CD14-positive monocyte (primary cell): ENCODE data around the gene CXCR3. TPM values are rescaled to one million over a fixed set of nuclear protein-coding genes. Genes with fewer than 3 reads are reported as not detected.

Experiments used
- DNase-seq, 3 donors: peaks; one replicate each; pipeline ENCODE4 v3.0.0-alpha.2; 2011 to 2022
- H2AFZ ChIP-seq: 2 replicates; pipeline ENCODE4 v1.6.0; 2012; ENCODE audit warnings: mild to moderate bottlenecking, low read depth, low read length, inconsistent platforms; ENCODE audit not compliant: insufficient read depth, poor library complexity, severe bottlenecking
- H3K27ac ChIP-seq, 2 donors: 1 replicate in 1 of 2; 2 replicates in 1 of 2; pipeline ENCODE4 v1.5.1; 2012 to 2013; ENCODE audit warnings: low read length in 2 of 2, control low read depth in 1 of 2, inconsistent platforms in 1 of 2, low read depth in 1 of 2, mild to moderate bottlenecking in 1 of 2
- H3K27me3 ChIP-seq, 2 donors: one replicate each; pipeline versions ENCODE4 v1.6.0 to v1.6.1; 2011 to 2013; ENCODE audit warnings: low read length in 2 of 2; ENCODE audit not compliant: control insufficient read depth in 2 of 2, insufficient read depth in 2 of 2
- H3K36me3 ChIP-seq, 2 donors: replicated peaks in 1 of 2; 1 replicate in 1 of 2; 2 replicates in 1 of 2; pipeline versions ENCODE4 v1.5.1 to v1.6.1; 2012 to 2013; ENCODE audit warnings: low read length in 2 of 2, control low read depth in 1 of 2, inconsistent platforms in 1 of 2, mild to moderate bottlenecking in 1 of 2; ENCODE audit not compliant: insufficient read depth in 2 of 2, control insufficient read depth in 1 of 2
- H3K4me1 ChIP-seq, 2 donors: 1 replicate in 1 of 2; 2 replicates in 1 of 2; pipeline versions ENCODE4 v1.5.1 to v1.6.1; 2012 to 2013; ENCODE audit warnings: low read length in 2 of 2, control low read depth in 1 of 2, inconsistent platforms in 1 of 2, mild to moderate bottlenecking in 1 of 2, moderate library complexity in 1 of 2; ENCODE audit not compliant: insufficient read depth in 2 of 2, control insufficient read depth in 1 of 2
- H3K4me2 ChIP-seq: replicated peaks from 2 replicates; pipeline ENCODE3; 2012; ENCODE audit warnings: low read length, moderate library complexity, mild to moderate bottlenecking; ENCODE audit not compliant: poor library complexity, severe bottlenecking; ENCODE audit errors: extremely low read depth
- H3K4me3 ChIP-seq, 3 experiments: fragments of 200-600 bp in 1 of 3; sonication (generic) in 1 of 3; replicated peaks in 1 of 3; 1 replicate in 2 of 3; 2 replicates in 1 of 3; pipeline ENCODE4 v1.5.1; 2011 to 2013; ENCODE audit warnings: low read length in 3 of 3, mild to moderate bottlenecking in 3 of 3, control low read depth in 2 of 3, low read depth in 2 of 3, inconsistent platforms in 1 of 3, moderate library complexity in 1 of 3
- H3K79me2 ChIP-seq: 2 replicates; pipeline ENCODE4 v1.6.0; 2012; ENCODE audit warnings: mild to moderate bottlenecking, control low read depth, inconsistent platforms, low read length, moderate library complexity; ENCODE audit not compliant: insufficient read depth
- H3K9ac ChIP-seq: 2 replicates; pipeline ENCODE4 v1.6.0; 2017; ENCODE audit warnings: low read length, mild to moderate bottlenecking; ENCODE audit not compliant: insufficient read depth, poor library complexity, severe bottlenecking
- H3K9me3 ChIP-seq, 2 donors: replicated peaks in 1 of 2; 1 replicate in 1 of 2; 2 replicates in 1 of 2; pipeline versions ENCODE4 v1.5.1 to v1.6.1; 2012 to 2013; ENCODE audit warnings: low read length in 2 of 2, control low read depth in 1 of 2; ENCODE audit not compliant: control insufficient read depth in 1 of 2, insufficient read depth in 1 of 2
- H4K20me1 ChIP-seq: 2 replicates; pipeline ENCODE4 v1.6.0; 2012; ENCODE audit warnings: mild to moderate bottlenecking, low read length, control low read depth, moderate library complexity; ENCODE audit not compliant: insufficient read depth
- H3K27ac Mint-ChIP-seq, 7 donors: one replicate each; pipeline ENCODE4 v1.8.0; 2020; ENCODE audit warnings: mild to moderate bottlenecking in 7 of 7, mixed read lengths in 7 of 7, moderate library complexity in 6 of 7, inconsistent platforms in 2 of 7
- H3K27me3 Mint-ChIP-seq, 3 donors: one replicate each; pipeline ENCODE4 v1.8.0; 2021 to 2022; ENCODE audit warnings: low read depth in 3 of 3, mild to moderate bottlenecking in 3 of 3, mixed read lengths in 3 of 3, moderate library complexity in 3 of 3, inconsistent platforms in 1 of 3
- H3K36me3 Mint-ChIP-seq, 2 donors: one replicate each; pipeline ENCODE4 v1.8.0; 2020; ENCODE audit warnings: mixed read lengths in 2 of 2, inconsistent platforms in 1 of 2, mild to moderate bottlenecking in 1 of 2
- H3K4me1 Mint-ChIP-seq: one replicate; pipeline ENCODE4 v1.8.0; 2020; ENCODE audit warnings: mild to moderate bottlenecking, mixed read lengths
- H3K4me3 Mint-ChIP-seq, 2 donors: one replicate each; pipeline ENCODE4 v1.8.0; 2020; ENCODE audit warnings: mild to moderate bottlenecking in 2 of 2, mixed read lengths in 2 of 2, moderate library complexity in 1 of 2
- H3K9me3 Mint-ChIP-seq, 7 donors: one replicate each; pipeline ENCODE4 v1.8.0; 2020 to 2022; ENCODE audit warnings: mixed read lengths in 7 of 7, mild to moderate bottlenecking in 6 of 7, moderate library complexity in 6 of 7, inconsistent platforms in 2 of 7
- CTCF ChIP-seq: fragments of 200-600 bp; IDR thresholded peaks from one replicate; pipeline ENCODE4 v1.8.0; 2022; ENCODE audit warnings: antibody characterized with exemption, mild to moderate bottlenecking
- WGBS: methylation state at CpG from one replicate; pipeline ENCODE4 v1.1.5; 2013; ENCODE audit warnings: missing lambda C conversion rate; ENCODE audit not compliant: insufficient coverage; 5-methylcytosine and 5-hydroxymethylcytosine counted together
- intact Hi-C, 2 donors: fragments of 100-400 bp; cut with micrococcal nuclease; formaldehyde crosslinking; loops; one replicate each; pipeline versions ENCODE4 v1.15.0 to v1.15.1; 2023
- polyA plus RNA-seq, 3 donors: library from polyadenylated mRNA; depleted of rRNA in 1 of 3; unstranded in 2 of 3; stranded (reverse) in 1 of 3; fragments of 300-500 nt in 2 of 3; fragments of >200 nt in 1 of 3; fragmentation: Illumina TruSeq in 2 of 3; gene quantifications; 1 replicate in 2 of 3; 2 replicates in 1 of 3; pipeline ENCODE4 v1.2.3, GENCODE V29; 2012 to 2021

CXCR3 gene
- polyA plus RNA-seq, 3 donors = 0.04 to 0.14 (median 0.10) TPM

- no peak for DNase-seq
- H3K4me3 ChIP-seq = no peak overlapping the region
- H3K36me3 ChIP-seq = no peaks in the 10 kb centered on the region
- H3K79me2 ChIP-seq = no peaks in the 10 kb centered on the region
- TF ChIP-seq CTCF = no peak
- intact Hi-C loops = no loop called here
- no peaks in the 10 kb centered on the region for H3K27me3 ChIP-seq
- Mint-ChIP-seq H3K4me3 (no peak overlapping the region), H3K9me3 (peaks cover 0 to 4% (median 0%) of the 10 kb centered on the region in 7 donors), H3K36me3 (no peaks in the 10 kb centered on the region), H3K27me3 (peaks cover 0 to 8% (median 0%) of the 10 kb centered on the region in 3 donors), H3K4me1 (no peaks in the 10 kb centered on the region), H3K27ac (no peak overlapping the region)
- H3K4me1 ChIP-seq = no peaks in the 10 kb centered on the region
- no peak overlapping the region for H3K9ac ChIP-seq
- no peaks in the 10 kb centered on the region for H4K20me1 ChIP-seq
- H3K4me2 ChIP-seq = no peak overlapping the region
- H3K9me3 ChIP-seq = no peaks in the 10 kb centered on the region
- no peak overlapping the region for H3K27ac ChIP-seq
- H2AFZ ChIP-seq = no peak overlapping the region
- WGBS = 100% methylated on average over 2 of the region's 4 CpGs
These were observed 21.7 kb upstream of the CXCR3 start for GRCh38 chrX:71640002-71640401.

DNA sequence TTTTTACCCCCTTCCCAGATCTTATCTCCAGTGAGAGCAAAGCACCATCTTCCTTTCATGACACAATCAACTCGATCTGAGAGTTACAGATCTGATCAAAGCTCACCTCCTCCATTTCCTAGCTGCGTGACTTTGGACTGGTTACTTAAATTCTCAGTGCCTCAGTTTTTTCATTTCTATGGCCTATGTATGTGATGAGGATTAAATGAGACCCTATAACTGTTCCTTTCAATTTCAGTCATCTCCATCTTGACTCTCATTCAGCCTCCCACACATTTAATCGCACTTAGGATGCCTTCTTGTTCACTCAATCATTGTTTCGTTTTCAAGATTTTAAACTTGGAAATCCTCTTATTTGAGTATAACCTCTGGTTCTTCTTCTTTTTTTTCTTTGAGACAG is 20.1 kb upstream of the CXCR3 start:
- H3K27ac Mint-ChIP-seq = no peak overlapping the region
- no peaks in the 10 kb centered on the region for H4K20me1 ChIP-seq
- no peaks in the 10 kb centered on the region for H3K79me2 ChIP-seq
- H3K4me3 ChIP-seq = no peak overlapping the region
- intact Hi-C loops = no loop called here
- no peak for DNase-seq
- no peak overlapping the region for H3K4me3 Mint-ChIP-seq
- H3K27ac ChIP-seq = no peak overlapping the region
- no peak for TF ChIP-seq CTCF
- no peak overlapping the region for H3K9ac ChIP-seq
- no peak overlapping the region for H3K4me2 ChIP-seq
- no peaks in the 10 kb centered on the region for H3K9me3 ChIP-seq
- H3K4me1 Mint-ChIP-seq = no peaks in the 10 kb centered on the region
- no peaks in the 10 kb centered on the region for H3K36me3 ChIP-seq
- peaks cover 0 to 3% (median 0%) of the 10 kb centered on the region in 7 donors for H3K9me3 Mint-ChIP-seq
- no peaks in the 10 kb centered on the region for H3K36me3 Mint-ChIP-seq
- WGBS = no CpG with 5 or more reads among the region's 4 CpGs
- H2AFZ ChIP-seq = no peak overlapping the region
- H3K4me1 ChIP-seq = no peaks in the 10 kb centered on the region
- no peaks in the 10 kb centered on the region for H3K27me3 ChIP-seq
- peaks cover 0 to 3% (median 0%) of the 10 kb centered on the region in 3 donors for H3K27me3 Mint-ChIP-seq
